Motor neuron (in vitro differentiated cells): Measurements from ENCODE around the gene SLC25A44. TPM values are rescaled to one million over a fixed set of nuclear protein-coding genes. Genes with fewer than 3 reads are reported as not detected.

Source experiments
- ATAC-seq, 8 experiments: fragments of 200-7000 bp; cut with Tn5 transposase; replicated peaks in 6 of 8; 2 replicates each; pipeline ENCODE4 v1.8.0; 2021; ENCODE audit warnings: mild to moderate bottlenecking in 8 of 8, moderate library complexity in 8 of 8
- H3K27ac ChIP-seq, 2 donors: fragments of 250-450 bp; sonication (Bioruptor Pico); 2 replicates each; pipeline ENCODE4 v1.9.0; 2021; ENCODE audit warnings: antibody characterized with exemption in 2 of 2, mild to moderate bottlenecking in 2 of 2, moderate library complexity in 1 of 2
- H3K4me1 ChIP-seq, 2 donors: fragments of 250-450 bp; sonication (Bioruptor Pico); replicated peaks in 1 of 2; 2 replicates each; pipeline ENCODE4 v1.6.1; 2021; ENCODE audit warnings: antibody characterized with exemption in 2 of 2, mild to moderate bottlenecking in 2 of 2, moderate library complexity in 1 of 2
- H3K4me3 ChIP-seq, 5 donors: fragments of 250-450 bp; sonication (Bioruptor Pico); 2 replicates each; pipeline ENCODE4 v1.9.0; 2021; ENCODE audit warnings: antibody characterized with exemption in 5 of 5, mild to moderate bottlenecking in 5 of 5, moderate library complexity in 4 of 5
- WGBS, 10 experiments: fragments of 450-650 bp; shearing (Covaris generic); methylation state at CpG; one replicate each; pipeline ENCODE4 v1.0.0; 2022; 5-methylcytosine and 5-hydroxymethylcytosine counted together
- in situ Hi-C, 9 experiments: fragments of 400-800 bp; cut with MboI; loops; one replicate each; pipeline ENCODE4 v1.15.0; 2021; ENCODE audit warnings: low sequenced_read_pairs in 9 of 9, low pct_unique_long_range_greater_than_20kb in 2 of 9; ENCODE audit not compliant: unreplicated experiment in 9 of 9
- total RNA-seq, 8 experiments: library from RNA; unstranded; fragments of 300-600 nt; gene quantifications; 2 replicates each; pipeline versions ENCODE4 v1.2.3 to v1.2.4, GENCODE V29; 2022

SLC25A44 gene, protein sequence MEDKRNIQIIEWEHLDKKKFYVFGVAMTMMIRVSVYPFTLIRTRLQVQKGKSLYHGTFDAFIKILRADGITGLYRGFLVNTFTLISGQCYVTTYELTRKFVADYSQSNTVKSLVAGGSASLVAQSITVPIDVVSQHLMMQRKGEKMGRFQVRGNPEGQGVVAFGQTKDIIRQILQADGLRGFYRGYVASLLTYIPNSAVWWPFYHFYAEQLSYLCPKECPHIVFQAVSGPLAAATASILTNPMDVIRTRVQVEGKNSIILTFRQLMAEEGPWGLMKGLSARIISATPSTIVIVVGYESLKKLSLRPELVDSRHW
- total RNA-seq, result 10 to 100 TPM; 16.5 to 26.8 (median 20.9) TPM

DNA sequence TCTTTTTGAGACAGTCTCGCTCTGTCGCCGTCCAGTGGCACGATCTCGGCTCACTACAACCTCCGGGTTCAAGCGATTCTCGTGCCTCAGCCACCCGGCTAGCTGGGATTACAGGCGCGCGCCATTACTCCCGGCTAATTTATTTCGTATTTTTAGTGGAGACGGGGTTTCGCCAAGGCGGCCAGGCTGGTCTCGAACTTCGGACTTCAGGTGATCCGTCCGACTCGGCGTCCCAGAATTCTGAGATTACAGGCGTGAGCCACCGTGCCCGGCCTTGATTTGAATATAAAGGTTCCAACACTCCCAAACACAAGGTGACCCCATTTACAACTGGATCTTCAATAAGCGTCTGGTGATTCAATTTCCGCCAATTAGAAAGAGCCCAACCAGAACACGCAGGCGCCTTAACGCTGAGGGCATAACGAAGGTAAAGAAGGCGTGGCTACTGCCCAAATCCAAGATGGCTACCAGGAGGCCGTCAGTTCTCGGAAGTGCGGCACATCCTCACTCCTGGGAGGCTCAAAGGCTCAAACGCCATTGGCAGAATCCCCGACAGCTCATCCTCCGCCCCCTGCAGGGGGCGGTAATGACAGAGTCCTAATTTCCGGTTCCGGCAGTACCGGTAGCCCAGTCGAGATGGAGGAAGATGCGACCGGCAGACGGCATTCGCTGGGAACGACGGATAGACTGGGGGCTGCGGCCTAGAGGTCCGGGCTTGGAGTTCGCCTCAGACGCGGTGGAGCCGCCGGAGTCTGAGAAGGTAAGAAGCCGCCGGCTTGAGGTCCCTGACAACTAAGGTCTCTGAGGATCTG is at the start of gene SLC25A44:
Gene SLC25A44, plus strand, starts transcription at position 617 of the 812 bp plus-strand sequence. CDS start 5,744 bp downstream, outside the sequence.
- in situ Hi-C loops, result no loop called here
- Histone ChIP-seq H3K27ac (peak within 1 kb of the TSS; percentile 73 to 81), H3K4me3 (peak within 1 kb of the TSS; percentile 66 to 94 (median 74)), H3K4me1 (peaks cover 9 to 15% of the 10 kb centered on the region in 2 donors)
- peak; percentile 90 to 98 (median 97) for ATAC-seq
- WGBS, 10 experiments, result 0 to 76% (median 10%) methylated on average over 7 to 31 of the region's 59 CpGs

DNA sequence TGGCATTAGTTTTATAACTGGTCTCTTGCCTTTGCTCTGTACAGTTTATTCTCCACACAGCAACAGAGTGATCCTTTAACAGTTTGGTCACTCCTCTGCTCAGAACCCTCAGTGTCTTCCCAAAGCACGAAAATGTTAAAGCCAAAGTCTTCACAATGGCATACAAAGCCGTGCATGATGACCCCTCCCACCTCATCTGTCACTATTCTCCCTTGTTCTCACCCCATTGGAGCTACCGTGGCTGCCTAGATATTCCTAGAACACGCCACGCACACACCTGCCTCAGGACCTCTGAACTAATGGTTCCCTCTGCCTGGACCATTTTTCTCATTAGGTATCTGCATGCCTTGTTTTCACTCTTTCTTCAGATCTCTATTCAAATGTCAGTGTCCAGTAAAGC is 49.2 kb upstream of the SLC25A44 start:
- no peak for ATAC-seq

GRCh38 chr1:156145650-156146019 is 48.3 kb upstream of the SLC25A44 start:
- H3K4me1 ChIP-seq, result peaks cover 30 to 34% of the 10 kb centered on the region in 2 donors
- H3K27ac ChIP-seq, result no peak overlapping the region
- WGBS, 10 experiments, result 19 to 100% (median 80%) methylated on average over 1 to 2 of the region's 2 CpGs; no CpG with 5 or more reads in 3 of the 10 experiments
- no peak for ATAC-seq
- in situ Hi-C loops, result loop anchor here in 3 of 9 experiments (10.0 to 25.0 kb wide), 3 partner anchors 69 to 92 kb away; partner anchors contain the start of genes BGLAP (in 1 of the 3), PAQR6 (in 1 of the 3) and PMF1 (in 1 of the 3)
- H3K4me3 ChIP-seq, result no peak overlapping the region

More for the DNA sequence above, 49.2 kb upstream of the SLC25A44 start:
- no peak overlapping the region for H3K4me3 ChIP-seq
- in situ Hi-C loops, result loop anchor here in 3 of 9 experiments (10.0 to 25.0 kb wide), 3 partner anchors 70 to 93 kb away; partner anchors contain the start of genes BGLAP (in 1 of the 3), PAQR6 (in 1 of the 3) and PMF1 (in 1 of the 3)
- no peak overlapping the region for H3K27ac ChIP-seq
- 0 to 56% (median 35%) methylated on average over 2 to 5 of the region's 5 CpGs; no CpG with 5 or more reads in 2 of the 10 experiments for whole genome bisulfite sequencing, 10 experiments
- H3K4me1 ChIP-seq, result peaks cover 21 to 26% of the 10 kb centered on the region in 2 donors

DNA sequence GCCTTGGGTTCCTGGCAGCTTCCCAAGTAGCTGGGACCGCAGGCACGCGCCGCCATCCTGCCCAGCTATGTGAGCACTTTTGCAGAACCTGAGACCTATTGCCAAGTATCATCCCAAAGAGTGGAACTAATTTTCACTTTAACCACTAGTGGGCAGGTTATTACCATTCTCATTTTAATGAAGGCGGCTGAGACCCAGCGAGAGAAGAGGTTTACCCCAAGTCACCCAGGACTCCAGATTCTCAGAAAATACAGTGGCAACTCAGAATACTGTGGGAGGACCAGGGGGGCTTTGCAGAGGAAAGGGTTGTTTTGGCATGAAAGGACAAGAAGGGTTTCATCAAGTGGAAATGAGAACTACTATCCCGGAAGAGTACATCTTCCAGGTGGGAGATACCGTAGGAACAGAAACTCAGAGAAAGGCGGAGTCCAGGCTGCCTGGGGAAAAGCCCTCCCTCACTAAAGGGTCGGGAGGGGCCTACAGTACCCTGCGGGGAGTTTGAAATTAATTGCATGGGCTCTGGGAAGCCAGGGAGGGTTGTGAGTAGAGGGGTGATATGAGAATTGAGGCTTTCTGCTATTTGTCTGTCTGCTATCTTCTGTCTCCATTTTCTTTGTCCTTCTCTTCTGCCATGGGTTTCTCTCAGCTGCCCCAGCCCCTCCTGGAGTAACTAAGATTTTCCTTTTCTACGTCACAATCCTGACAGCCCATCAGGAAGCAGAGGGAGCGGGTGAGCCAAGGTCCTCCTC is 47.7 kb upstream of the SLC25A44 start:
- in situ Hi-C loops, result loop anchor here in 3 of 9 experiments (10.0 to 25.0 kb wide), 3 partner anchors 69 to 91 kb away; partner anchors contain the start of genes BGLAP (in 1 of the 3), PAQR6 (in 1 of the 3) and PMF1 (in 1 of the 3)

GRCh38 chr1:156146769-156147405 is 47.0 kb upstream of the SLC25A44 start:
- WGBS, 10 experiments, result 50 to 90% (median 67%) methylated on average over 2 to 4 of the region's 9 CpGs; no CpG with 5 or more reads in 7 of the 10 experiments
- H3K4me3 ChIP-seq, result no peak overlapping the region
- peak in 1 of 8 experiments; percentile 5 for ATAC-seq
- H3K4me1 ChIP-seq, result peaks cover 38 to 43% of the 10 kb centered on the region in 2 donors
- in situ Hi-C loops, result loop anchor here in 3 of 9 experiments (10.0 to 25.0 kb wide), 3 partner anchors 68 to 90 kb away; partner anchors contain the start of genes BGLAP (in 1 of the 3), PAQR6 (in 1 of the 3) and PMF1 (in 1 of the 3)
- H3K27ac ChIP-seq, result no peak overlapping the region

More for the DNA sequence above, 47.7 kb upstream of the SLC25A44 start:
- peaks cover 35 to 40% of the 10 kb centered on the region in 2 donors for H3K4me1 ChIP-seq
- ATAC-seq, result peak; percentile 28 to 78 (median 42)
- H3K27ac ChIP-seq, result no peak overlapping the region
- H3K4me3 ChIP-seq, result no peak overlapping the region
- WGBS, 10 experiments, result 12 to 80% (median 39%) methylated on average over 2 to 12 of the region's 13 CpGs; no CpG with 5 or more reads in 4 of the 10 experiments

DNA sequence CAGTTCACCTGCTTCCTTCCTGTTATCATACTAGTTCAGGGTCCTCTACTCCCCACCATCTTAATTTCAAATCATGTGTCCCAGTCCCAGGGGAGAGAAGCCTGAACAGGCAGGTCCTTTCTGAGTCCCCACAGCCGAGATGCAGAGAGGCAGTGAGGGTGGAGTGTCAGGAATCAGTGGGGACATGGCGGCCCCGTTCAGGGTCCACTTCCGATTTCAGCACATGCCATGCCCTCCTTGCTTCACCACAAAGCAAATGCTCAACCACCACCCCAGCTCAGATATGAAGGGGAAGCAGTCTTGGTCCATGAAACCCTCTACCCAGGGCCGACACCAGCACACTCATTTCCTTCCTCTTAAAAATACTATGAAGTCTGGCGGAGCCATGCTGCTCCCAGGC is 45.7 kb upstream of the SLC25A44 start:
- WGBS, 10 experiments, result 7 to 91% (median 80%) methylated on average over 1 to 5 of the region's 6 CpGs; no CpG with 5 or more reads in 5 of the 10 experiments
- Histone ChIP-seq H3K4me1 (peaks cover 38 to 43% of the 10 kb centered on the region in 2 donors), H3K4me3 (no peak overlapping the region), H3K27ac (no peak overlapping the region)
- in situ Hi-C loops, result loop anchor here in 3 of 9 experiments (10.0 to 25.0 kb wide), 3 partner anchors 67 to 89 kb away; partner anchors contain the start of genes BGLAP (in 1 of the 3), PAQR6 (in 1 of the 3) and PMF1 (in 1 of the 3)
- no peak for ATAC-seq

GRCh38 chr1:156149374-156150332 is 44.3 kb upstream of the SLC25A44 start:
- Histone ChIP-seq H3K4me1 (peaks cover 38 to 43% of the 10 kb centered on the region in 2 donors), H3K4me3 (peak overlapping the region in 3 of 5 donors; percentile 6 to 10 (median 6)), H3K27ac (no peak overlapping the region)
- WGBS, 10 experiments, result 6 to 87% (median 32%) methylated on average over 3 to 5 of the region's 20 CpGs; no CpG with 5 or more reads in 4 of the 10 experiments
- in situ Hi-C loops, result loop anchor here in 3 of 9 experiments (10.0 to 25.0 kb wide), 3 partner anchors 65 to 88 kb away; partner anchors contain the start of genes BGLAP (in 1 of the 3), PAQR6 (in 1 of the 3) and PMF1 (in 1 of the 3)
- ATAC-seq, result peak in 5 of 8 experiments; percentile 30 to 76 (median 73)

DNA sequence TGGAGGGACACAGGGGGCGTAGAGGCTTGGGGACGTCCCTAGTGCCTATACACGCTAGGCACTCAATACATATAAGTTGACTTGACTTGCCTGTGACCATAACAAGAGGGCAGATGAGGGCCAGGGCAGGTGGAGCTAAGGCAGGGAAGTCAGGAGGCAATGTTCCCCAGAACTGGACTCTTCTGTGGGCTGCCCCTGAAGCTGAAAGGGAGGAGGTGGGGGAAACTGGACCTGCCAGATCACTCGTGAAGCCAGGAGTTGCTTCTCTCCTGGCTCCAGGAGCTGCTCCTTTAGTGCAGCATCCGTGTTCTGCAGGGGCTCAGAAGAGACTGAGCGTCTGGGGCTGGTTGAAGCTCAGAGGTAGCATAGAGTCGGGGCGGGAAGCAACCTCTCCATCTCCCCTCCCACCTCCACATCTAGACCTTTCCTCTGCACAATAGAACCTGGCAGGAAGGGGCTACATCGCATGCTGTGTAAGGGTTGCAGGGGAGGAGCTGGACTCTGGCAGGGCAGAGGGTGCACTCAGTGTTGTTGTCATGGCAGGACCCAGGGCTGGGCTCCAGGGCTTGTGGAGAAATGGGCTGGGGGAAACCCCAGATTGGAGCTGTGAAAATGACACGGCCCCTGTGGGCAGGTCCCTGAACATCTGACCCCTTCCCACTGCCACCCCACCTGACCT is 43.4 kb upstream of the SLC25A44 start:
- in situ Hi-C loops, result no loop called here
- Histone ChIP-seq H3K4me1 (peaks cover 38 to 43% of the 10 kb centered on the region in 2 donors), H3K27ac (no peak overlapping the region), H3K4me3 (peak overlapping the region in 2 of 5 donors; percentile 6)
- ATAC-seq, result peak in 5 of 8 experiments; percentile 25 to 40 (median 31)
- 10 to 78% (median 39%) methylated on average over 2 to 5 of the region's 10 CpGs; no CpG with 5 or more reads in 5 of the 10 experiments for WGBS, 10 experiments

GRCh38 chr1:156151093-156151688 is 42.7 kb upstream of the SLC25A44 start:
- ATAC-seq, result no peak
- WGBS, 10 experiments, result 31 to 100% (median 78%) methylated on average over 1 to 6 of the region's 6 CpGs; no CpG with 5 or more reads in 4 of the 10 experiments
- Histone ChIP-seq H3K4me3 (no peak overlapping the region), H3K4me1 (peaks cover 34 to 42% of the 10 kb centered on the region in 2 donors), H3K27ac (no peak overlapping the region)
- in situ Hi-C loops, result no loop called here

DNA sequence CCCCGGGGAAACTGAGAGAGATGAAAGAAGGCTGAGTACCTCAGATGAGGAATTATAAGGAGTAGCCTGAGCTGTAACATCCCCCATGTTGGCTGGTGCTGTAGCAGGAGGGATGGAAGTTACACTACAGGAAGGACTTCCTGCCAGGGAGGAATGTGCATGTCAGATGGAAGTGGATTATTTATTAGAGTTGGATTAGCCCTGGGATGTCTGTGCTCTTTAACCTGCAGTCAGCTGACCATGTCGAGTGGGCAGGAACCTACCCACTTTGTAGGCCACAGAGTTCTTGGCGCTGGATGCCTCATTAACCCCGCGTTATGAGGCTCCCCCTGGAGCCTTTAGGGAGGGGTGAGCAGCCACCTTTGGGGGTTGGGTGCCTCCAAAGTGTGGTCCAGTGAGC is 41.3 kb upstream of the SLC25A44 start:
- no peak overlapping the region for H3K4me3 ChIP-seq
- no peak overlapping the region for H3K27ac ChIP-seq
- in situ Hi-C loops, result no loop called here
- WGBS, 10 experiments, result 59 to 100% (median 70%) methylated on average over 1 to 5 of the region's 5 CpGs; no CpG with 5 or more reads in 1 of the 10 experiments
- ATAC-seq, result no peak
- peaks cover 26 to 30% of the 10 kb centered on the region in 2 donors for H3K4me1 ChIP-seq
